GM10248 (cell line): ENCODE measurements around the gene HK2.
A peak's percentile ranks its signal among the peaks of the same experiment; 100 is the strongest.
"Not testable (repeated sequence)": the region's sequence is repeated elsewhere in the genome, so short reads cannot be mapped to it uniquely, and the experiment has no call there.

ENCODE experiments used
- CTCF ChIA-PET: fragments of 300-600 bp; sonication (Branson Sonifier 250); formaldehyde crosslinking; extraction: SDS; loops from one replicate; lab custom pipeline; 2021; ENCODE audit warnings: antibody characterized with exemption; lab: Yijun Ruan, JAX
- POLR2A ChIA-PET: fragments of 350-650 bp; sonication (Branson Sonifier 250); formaldehyde crosslinking; extraction: SDS; loops from one replicate; lab custom pipeline; 2020; ENCODE audit warnings: antibody characterized with exemption; lab: Yijun Ruan, JAX
- DNase-seq: peaks from one replicate; pipeline ENCODE4 v3.0.0; 2012; ENCODE audit errors: extremely low spot score
- TF ChIP-seq, protein P1 (sequence below): IDR thresholded peaks from 2 replicates; pipeline ENCODE4 v1.5.1; 2012; ENCODE audit warnings: mild to moderate bottlenecking, low read depth; ENCODE audit errors: extremely low read depth, missing control alignments, control extremely low read depth

HK2 gene

DNA sequence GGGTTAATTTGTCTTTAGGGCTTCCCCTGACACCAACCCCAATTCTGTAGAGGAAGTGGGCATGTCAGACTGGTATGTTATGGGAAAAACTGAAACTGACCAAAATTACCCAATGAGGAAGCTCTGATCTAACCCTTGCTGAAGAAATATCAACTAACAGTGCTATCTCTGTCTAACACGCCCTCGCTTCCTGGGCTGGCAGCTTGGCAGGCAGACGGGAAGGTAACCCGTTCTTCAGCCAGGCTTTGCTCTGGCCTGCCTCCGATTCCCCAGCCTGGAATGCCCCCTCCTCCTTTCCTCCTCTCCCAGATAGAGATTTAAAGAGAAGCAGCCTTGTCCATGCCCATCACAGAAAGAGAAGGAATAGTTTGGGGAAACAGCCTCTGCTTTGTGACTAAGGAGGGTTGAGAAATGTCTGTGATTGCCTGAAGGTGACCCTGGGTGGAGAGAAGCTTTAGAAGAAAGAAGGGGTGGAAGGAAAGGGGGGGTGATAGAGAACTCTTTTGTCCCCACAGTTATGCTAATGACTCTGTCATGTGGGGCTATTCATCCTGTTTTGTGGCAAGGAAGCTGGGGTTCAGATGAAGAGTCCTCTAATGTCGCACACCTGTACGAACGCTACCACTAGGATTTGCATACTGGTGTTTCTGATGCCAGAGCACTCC is 15.4 kb downstream of the HK2 start:
- peak; percentile 42 for DNase-seq
- TF ChIP-seq, protein P1, sequence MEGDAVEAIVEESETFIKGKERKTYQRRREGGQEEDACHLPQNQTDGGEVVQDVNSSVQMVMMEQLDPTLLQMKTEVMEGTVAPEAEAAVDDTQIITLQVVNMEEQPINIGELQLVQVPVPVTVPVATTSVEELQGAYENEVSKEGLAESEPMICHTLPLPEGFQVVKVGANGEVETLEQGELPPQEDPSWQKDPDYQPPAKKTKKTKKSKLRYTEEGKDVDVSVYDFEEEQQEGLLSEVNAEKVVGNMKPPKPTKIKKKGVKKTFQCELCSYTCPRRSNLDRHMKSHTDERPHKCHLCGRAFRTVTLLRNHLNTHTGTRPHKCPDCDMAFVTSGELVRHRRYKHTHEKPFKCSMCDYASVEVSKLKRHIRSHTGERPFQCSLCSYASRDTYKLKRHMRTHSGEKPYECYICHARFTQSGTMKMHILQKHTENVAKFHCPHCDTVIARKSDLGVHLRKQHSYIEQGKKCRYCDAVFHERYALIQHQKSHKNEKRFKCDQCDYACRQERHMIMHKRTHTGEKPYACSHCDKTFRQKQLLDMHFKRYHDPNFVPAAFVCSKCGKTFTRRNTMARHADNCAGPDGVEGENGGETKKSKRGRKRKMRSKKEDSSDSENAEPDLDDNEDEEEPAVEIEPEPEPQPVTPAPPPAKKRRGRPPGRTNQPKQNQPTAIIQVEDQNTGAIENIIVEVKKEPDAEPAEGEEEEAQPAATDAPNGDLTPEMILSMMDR: no peak
- CTCF ChIA-PET: interaction anchor here (0.9 to 2.5 kb wide), 10 partner anchors 9 to 136 kb away, joined by 3 to 17 read pairs (median 5); no protein-coding TSS in a partner anchor
- POLR2A ChIA-PET: interaction anchor here (0.7 kb wide), 1 partner anchor 188 kb away, joined by 4 read pairs; no protein-coding TSS in a partner anchor

GRCh38 chr2:74850496-74851190 is 16.7 kb downstream of the HK2 start:
- ChIA-PET POLR2A (no interaction called here), CTCF (interaction anchor here (1.0 to 2.5 kb wide), 6 partner anchors 10 to 137 kb away, joined by 3 to 17 read pairs (median 4); no protein-coding TSS in a partner anchor)
- DNase-seq: no peak

GRCh38 chr2:74851191-74851566 is 17.3 kb downstream of the HK2 start:
- no peak for DNase-seq
- ChIA-PET POLR2A (no interaction called here), CTCF (interaction anchor here (1.0 to 2.5 kb wide), 5 partner anchors 10 to 137 kb away, joined by 3 to 17 read pairs (median 4); no protein-coding TSS in a partner anchor)
- TF ChIP-seq, protein P1: no peak

More at GRCh38 chr2:74850496-74851190, 16.7 kb downstream of the HK2 start:
- TF ChIP-seq, protein P1: no peak

DNA sequence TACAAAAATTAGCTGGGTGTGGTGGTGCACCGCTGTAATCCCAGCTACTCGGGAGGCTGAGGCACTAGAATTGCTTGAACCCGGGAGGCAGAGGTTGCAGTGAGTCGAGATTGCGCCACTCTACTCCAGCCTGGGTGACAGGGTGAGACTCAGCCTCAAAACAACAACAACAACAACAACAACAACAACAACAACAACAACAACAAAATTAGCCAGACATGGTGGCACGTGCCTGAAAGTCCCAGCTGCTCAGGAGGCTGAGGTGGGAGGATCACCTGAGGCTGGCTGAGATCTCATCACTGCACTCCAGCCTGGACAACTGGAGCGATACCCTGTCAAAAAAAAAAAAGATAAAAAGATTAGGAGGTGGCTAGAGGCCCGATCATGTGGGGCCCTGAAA is 19.4 kb downstream of the HK2 start:
- DNase-seq, POLR2A ChIA-PET: not testable (repeated sequence)
- CTCF ChIA-PET: interaction anchor here (0.9 to 2.3 kb wide), 6 partner anchors 10 to 23 kb away, joined by 3 to 9 read pairs (median 5); no protein-coding TSS in a partner anchor

GRCh38 chr2:74854401-74854800 is 20.5 kb downstream of the HK2 start:
- ChIA-PET POLR2A (no interaction called here), CTCF (interaction anchor here (1.4 to 2.3 kb wide), 4 partner anchors 9 to 139 kb away, joined by 3 to 8 read pairs (median 4); no protein-coding TSS in a partner anchor)
- no peak for DNase-seq
- TF ChIP-seq, protein P1: no peak

DNA sequence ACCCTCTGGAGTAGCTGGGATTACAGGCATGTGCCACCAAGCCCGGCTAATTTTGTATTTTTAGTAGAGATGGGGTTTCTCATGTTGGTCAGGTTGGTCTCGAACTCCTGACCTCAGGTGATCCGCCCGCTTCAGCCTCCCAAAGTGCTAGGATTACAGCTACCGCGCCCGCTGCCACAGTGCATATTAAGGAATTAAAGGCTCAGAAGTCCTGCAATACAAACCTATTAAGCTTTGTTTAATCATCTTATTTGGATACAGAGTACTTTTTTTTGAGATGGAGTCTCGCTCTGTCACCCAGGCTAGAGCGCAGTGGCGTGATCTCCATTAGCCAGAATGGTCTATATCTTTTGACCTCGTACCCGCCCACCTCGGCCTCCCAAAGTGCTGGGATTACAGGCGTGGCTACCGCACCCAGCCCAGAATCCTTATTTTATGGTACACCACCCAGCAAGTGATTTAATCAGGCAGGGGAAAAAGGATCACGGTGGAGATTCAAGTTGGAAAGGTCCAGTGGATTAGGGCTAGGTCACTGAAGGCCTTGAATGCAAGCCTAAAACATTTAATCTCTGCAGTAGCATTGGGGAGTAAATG is 21.3 kb downstream of the HK2 start:
- POLR2A ChIA-PET, DNase-seq: not testable (repeated sequence)
- CTCF ChIA-PET: interaction anchor here (1.4 to 1.5 kb wide), 3 partner anchors 16 to 140 kb away, joined by 3 to 4 read pairs (median 4); no protein-coding TSS in a partner anchor

DNA sequence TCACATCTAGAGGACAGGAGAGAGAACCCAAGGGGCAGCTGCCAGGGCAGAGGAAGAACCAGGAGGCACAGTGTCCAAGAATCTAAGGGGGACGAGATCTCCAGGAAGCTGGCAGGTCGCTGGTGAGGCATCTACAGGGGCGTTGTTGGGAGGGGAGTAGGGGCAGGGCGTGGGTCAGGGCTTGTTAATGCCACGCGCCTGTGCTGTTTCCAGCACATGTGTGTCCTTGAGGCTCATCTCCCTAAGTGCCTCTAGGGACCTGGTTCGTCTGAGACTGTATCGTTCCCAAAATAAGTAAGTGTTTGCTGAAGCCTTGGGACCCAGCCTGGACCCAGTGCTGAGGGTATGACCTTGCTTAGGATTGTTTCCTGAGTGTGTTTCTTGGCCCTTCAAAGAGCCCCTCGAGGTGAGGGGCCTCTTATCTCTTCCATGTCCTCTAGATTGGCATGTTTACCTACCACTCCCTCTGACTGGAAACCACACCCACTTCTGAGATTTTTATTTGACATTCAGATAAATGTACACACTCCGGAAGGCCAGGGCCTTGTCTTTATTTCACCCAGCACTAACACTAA is 22.2 kb downstream of the HK2 start:
- TF ChIP-seq, protein P1: no peak
- CTCF ChIA-PET: interaction anchor here (1.2 to 2.1 kb wide), 3 partner anchors 9 to 19 kb away, joined by 3 to 7 read pairs (median 4); no protein-coding TSS in a partner anchor
- POLR2A ChIA-PET: no interaction called here
- no peak for DNase-seq
